Measurements from ENCODE around the gene SDR42E2.

DNA sequence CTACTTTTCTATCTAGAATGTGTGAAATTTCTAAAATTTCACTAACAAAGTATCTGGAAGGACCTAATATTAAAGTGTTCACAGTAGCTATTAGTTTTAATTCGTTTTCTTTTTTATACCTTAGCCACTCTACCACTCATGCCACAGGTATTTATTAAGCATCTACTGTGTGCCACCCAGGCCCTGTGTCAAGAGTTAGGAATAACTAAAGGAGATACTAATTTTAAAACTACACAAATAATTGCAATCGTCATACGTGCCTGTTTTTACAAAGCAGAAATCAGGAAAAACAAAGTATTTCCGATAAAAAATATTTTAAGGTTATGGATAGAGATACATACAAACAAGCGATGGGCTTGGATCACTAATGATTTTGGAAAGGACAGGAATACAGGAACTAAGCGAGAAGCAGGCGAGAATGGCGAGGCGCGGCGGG, 43.3 kb downstream of the SDR42E2 start:
- TF ChIP-seq CTCF (IDR thresholded peaks at IDR 0.05) = no peak
- no peak for TF ChIP-seq POLR2A (IDR thresholded peaks at IDR 0.05)
- TF ChIP-seq EP300 (IDR thresholded peaks at IDR 0.05) = no peak
